ENCODE results near the gene MAN1C1. TPM values are rescaled to one million over a fixed set of nuclear protein-coding genes. Genes with fewer than 3 reads are reported as not detected.

MAN1C1 gene
- total and polyA plus RNA-seq, 10 of the 15 experiments (the other 5 are each of a cell fraction or from before 2014, with no cell fraction given), result 0.12 to 0.56 (median 0.22) TPM; not detected in 3

- no peak overlapping the region for H2AFZ ChIP-seq (ENCODE audit: control insufficient read depth, low read depth, low read length)
- H3K4me3 ChIP-seq, result no peak overlapping the region
- intact Hi-C loops (cut with micrococcal nuclease; ENCODE audit: unreplicated experiment), result no loop called here
- 55% methylated on average over 13 of the region's 13 CpGs for WGBS (ENCODE audit: insufficient coverage, insufficient replicate concordance, low lambda C conversion rate, missing lambda C conversion rate)
- ATAC-seq, result no peak
- RAD21 ChIA-PET (ENCODE audit: unreplicated experiment), result no interaction called here
- in situ Hi-C loops (cut with MboI), result no loop called here
- H3K4me1 ChIP-seq (ENCODE audit: control insufficient read depth, insufficient read depth, low read length), result peaks cover 17% of the 10 kb centered on the region
- H4K20me1 ChIP-seq (ENCODE audit: control insufficient read depth, insufficient read depth), result no peaks in the 10 kb centered on the region
- no peaks in the 10 kb centered on the region for H3K79me2 ChIP-seq (ENCODE audit: control insufficient read depth, insufficient read depth, low read length)
- peaks cover 2 to 5% of the 10 kb centered on the region in 2 experiments; a peak in 1 of 4 replicates for H3K27me3 ChIP-seq (replicated peaks in 1 of 2; ENCODE audit: control insufficient read depth in 2 of 2, insufficient read depth in 2 of 2, low read length in 1 of 2)
- H3K36me3 ChIP-seq (ENCODE audit: control insufficient read depth in 2 of 2, insufficient read depth in 2 of 2, low read length in 1 of 2), result no peaks in the 10 kb centered on the region
- SMC1A ChIA-PET (ENCODE audit: uncharacterized antibody, unreplicated experiment), result interaction anchor here (2.3 kb wide), 1 partner anchor 166 kb away, joined by 6 read pairs; no protein-coding TSS in a partner anchor
- TF ChIP-seq GATAD2B (conservative IDR thresholded peaks at IDR 0.05; ENCODE audit: low read depth), result no peak
- TF ChIP-seq BACH1 (IDR thresholded peaks at IDR 0.05; ENCODE audit: borderline replicate concordance), result no peak
- no peak for TF ChIP-seq CBX5 (IDR thresholded peaks at IDR 0.05; ENCODE audit: low read depth)
- TF ChIP-seq MYC (IDR thresholded peaks at IDR 0.05; ENCODE audit: insufficient read depth, insufficient read length, insufficient replicate concordance, low read length, severe bottlenecking), result no peak
- no peak for TF ChIP-seq SUZ12 (IDR thresholded peaks at IDR 0.05; ENCODE audit: unreplicated experiment)
- TF ChIP-seq NR2F1 (conservative IDR thresholded peaks at IDR 0.05), result no peak
- TF ChIP-seq CREM (IDR thresholded peaks at IDR 0.05; ENCODE audit: low read depth), result no peak
- TF ChIP-seq IKZF1 (conservative IDR thresholded peaks at IDR 0.05), result no peak
- TF ChIP-seq ZZZ3 (IDR thresholded peaks at IDR 0.05; ENCODE audit: control insufficient read depth, insufficient read length, low read depth), result no peak
- TF ChIP-seq KDM1A (IDR thresholded peaks at IDR 0.05; ENCODE audit: borderline replicate concordance), result no peak
- no peak for TF ChIP-seq NRF1 (conservative IDR thresholded peaks at IDR 0.05; ENCODE audit: low read depth, low read length)
- no peak for TF ChIP-seq ZBTB33 (IDR thresholded peaks at IDR 0.05)
- TF ChIP-seq E2F8 (IDR thresholded peaks at IDR 0.05; ENCODE audit: low read depth, partially characterized antibody), result no peak
- no peak for TF ChIP-seq LARP7 (IDR thresholded peaks at IDR 0.05)
- no peak for TF ChIP-seq JUND (IDR thresholded peaks at IDR 0.05; ENCODE audit: low read depth, low read length)
- no peak for TF ChIP-seq DPF2 (IDR thresholded peaks at IDR 0.05)
- no peak for TF ChIP-seq ZNF622 (IDR thresholded peaks at IDR 0.05)
- no peak for TF ChIP-seq IRF4 (IDR thresholded peaks at IDR 0.05; ENCODE audit: low read depth, low read length)
- no peak for DNase-seq (ENCODE audit: low read depth, low spot score)
- no peak overlapping the region for H3K27ac ChIP-seq (ENCODE audit: control insufficient read depth, insufficient read depth)
- FAIRE-seq, result no peak
- no peak overlapping the region for H3K4me2 ChIP-seq (ENCODE audit: control insufficient read depth, insufficient read depth)
- H3K9me3 ChIP-seq (replicated peaks; ENCODE audit: control insufficient read depth, insufficient read depth, low read length), result no peaks in the 10 kb centered on the region
- CTCF ChIA-PET, result interaction anchor here (1.4 kb wide), 1 partner anchor 254 kb away, joined by 5 read pairs; no protein-coding TSS in a partner anchor
- POLR2A ChIA-PET, result no interaction called here
- no TSS peak for BruUV-seq (replicated peaks)
- H3K9ac ChIP-seq (ENCODE audit: control insufficient read depth, insufficient read depth, low read length), result no peak overlapping the region
These were observed 157.7 kb downstream of the MAN1C1 start for GRCh38 chr1:25774206-25774803.

Data from GM12878 (cell line).